ENCODE results near the gene PTPA. TPM values are rescaled to one million over a fixed set of nuclear protein-coding genes. Genes with fewer than 3 reads are reported as not detected.
A peak's percentile ranks its signal among the peaks of the same experiment; 100 is the strongest.

Gene PTPA
- total and polyA plus RNA-seq, 2 experiments from 2014 or later, result 60.8 to 113 TPM

GRCh38 chr9:129197978-129198318 lies 86.7 kb downstream of the PTPA start:
- 14 to 23% methylated on average over 8 of the region's 8 CpGs for WGBS, 2 experiments (ENCODE audit: low coverage in 1 of 2, low lambda C conversion rate in 2 of 2, missing lambda C conversion rate in 2 of 2)
- H3K4me1 ChIP-seq (ENCODE audit: insufficient read depth), result peaks cover 8% of the 10 kb centered on the region
- peak overlapping the region; percentile 78 for H3K4me2 ChIP-seq (ENCODE audit: unreplicated experiment)
- H3K27me3 ChIP-seq (replicated peaks; ENCODE audit: insufficient read depth), result no peaks in the 10 kb centered on the region
- DNase-seq, result no peak
- no peaks in the 10 kb centered on the region for H3K36me3 ChIP-seq (ENCODE audit: low read depth)
- peak overlapping the region; percentile 77 for H3K9ac ChIP-seq
- peak overlapping the region; percentile 77 for H3K27ac ChIP-seq
- no peak for TF ChIP-seq EZH2phosphoT487 (IDR thresholded peaks at IDR 0.05; ENCODE audit: insufficient read depth, low read depth)
- TF ChIP-seq EZH2 (IDR thresholded peaks at IDR 0.05; ENCODE audit: insufficient read depth, poor library complexity, severe bottlenecking), result no peak
- in situ Hi-C loops (cut with MboI), result no loop called here
- H2AFZ ChIP-seq, result peak overlapping the region; percentile 84
- H3F3A ChIP-seq (ENCODE audit: insufficient read depth), result 0 out of 2 replicates have a peak, but pooled peaks cover 7% of the 10 kb centered on the region
- H3K9me3 ChIP-seq (ENCODE audit: low read depth), result no peaks in the 10 kb centered on the region
- peak overlapping the region; percentile 59 for H3K4me3 ChIP-seq
- no peaks in the 10 kb centered on the region for H3K9me2 ChIP-seq (ENCODE audit: insufficient read depth)
- no peaks in the 10 kb centered on the region for H3K79me2 ChIP-seq (ENCODE audit: insufficient read depth)
- no peaks in the 10 kb centered on the region for H4K20me1 ChIP-seq (ENCODE audit: insufficient read depth)

Other genes starting within 250 kb of the PTPA start
- gene KYAT1, start 229.5 kb upstream of the PTPA start, total RNA-seq (2014; rRNA removed; shearing (Covaris generic)), result 5.1 and 5.8 TPM in 2 replicates
- gene KYAT1, start 229.5 kb upstream of the PTPA start, polyA plus RNA-seq (2016; fragmentation: Nextera tagmentation; extraction: Ambion mirVana), result 4.4 and 5.5 TPM in 2 replicates
- gene LRRC8A, start 229.3 kb upstream of the PTPA start, total RNA-seq (2014; rRNA removed; shearing (Covaris generic)), result 35.2 and 37.9 TPM in 2 replicates
- gene LRRC8A, start 229.3 kb upstream of the PTPA start, polyA plus RNA-seq (2016; fragmentation: Nextera tagmentation; extraction: Ambion mirVana), result 35.6 and 36.5 TPM in 2 replicates
- gene PHYHD1, start 190.4 kb upstream of the PTPA start, total RNA-seq (2014; rRNA removed; shearing (Covaris generic)), result 4.4 and 4.7 TPM in 2 replicates
- gene PHYHD1, start 190.4 kb upstream of the PTPA start, polyA plus RNA-seq (2016; fragmentation: Nextera tagmentation; extraction: Ambion mirVana), result 7.4 and 8.6 TPM in 2 replicates
- gene DOLK, start 163.8 kb upstream of the PTPA start, total RNA-seq (2014; rRNA removed; shearing (Covaris generic)), result 31.1 and 36.1 TPM in 2 replicates
- 29.6 and 31.7 TPM in 2 replicates for gene DOLK, start 163.8 kb upstream of the PTPA start, polyA plus RNA-seq (2016; fragmentation: Nextera tagmentation; extraction: Ambion mirVana)
- gene NUP188, start 163.7 kb upstream of the PTPA start, total RNA-seq (2014; rRNA removed; shearing (Covaris generic)), result 45.9 and 57.0 TPM in 2 replicates
- 24.9 and 25.7 TPM in 2 replicates for gene NUP188, start 163.7 kb upstream of the PTPA start, polyA plus RNA-seq (2016; fragmentation: Nextera tagmentation; extraction: Ambion mirVana)
- gene SH3GLB2, start 83.1 kb upstream of the PTPA start, total RNA-seq (2014; rRNA removed; shearing (Covaris generic)), result 57.3 and 84.9 TPM in 2 replicates
- gene SH3GLB2, start 83.1 kb upstream of the PTPA start, polyA plus RNA-seq (2016; fragmentation: Nextera tagmentation; extraction: Ambion mirVana), result 27.7 and 30.9 TPM in 2 replicates
- gene MIGA2, start 74.8 kb upstream of the PTPA start, total RNA-seq (2014; rRNA removed; shearing (Covaris generic)), result 31.6 and 35.1 TPM in 2 replicates
- gene MIGA2, start 74.8 kb upstream of the PTPA start, polyA plus RNA-seq (2016; fragmentation: Nextera tagmentation; extraction: Ambion mirVana), result 10.7 and 12.4 TPM in 2 replicates
- 11.5 and 11.6 TPM in 2 replicates for gene DOLPP1, start 30.3 kb upstream of the PTPA start, total RNA-seq (2014; rRNA removed; shearing (Covaris generic))
- 12.8 and 13.7 TPM in 2 replicates for gene DOLPP1, start 30.3 kb upstream of the PTPA start, polyA plus RNA-seq (2016; fragmentation: Nextera tagmentation; extraction: Ambion mirVana)
- 51.5 and 55.4 TPM in 2 replicates for gene CRAT, start 622 bp upstream of the PTPA start, total RNA-seq (2014; rRNA removed; shearing (Covaris generic))
- 61.4 and 66.0 TPM in 2 replicates for gene CRAT, start 622 bp upstream of the PTPA start, polyA plus RNA-seq (2016; fragmentation: Nextera tagmentation; extraction: Ambion mirVana)
- gene IER5L, start 66.8 kb downstream of the PTPA start, total RNA-seq (2014; rRNA removed; shearing (Covaris generic)), result 69.4 and 81.7 TPM in 2 replicates
- 4.0 and 4.3 TPM in 2 replicates for gene IER5L, start 66.8 kb downstream of the PTPA start, polyA plus RNA-seq (2016; fragmentation: Nextera tagmentation; extraction: Ambion mirVana)

Measured in GM23248 (cell line).